IPS-18c (cell line): ENCODE results near the gene HECTD2.
"Not testable (repeated sequence)": the region's sequence is repeated elsewhere in the genome, so short reads cannot be mapped to it uniquely, and the experiment has no call there.

Source experiments
- H3K4me3 ChIP-seq: 2 replicates; pipeline ENCODE4 v1.7.0; 2013; ENCODE audit warnings: low read depth, mild to moderate bottlenecking, low read length, moderate library complexity; ENCODE audit not compliant: insufficient read depth
- H3K9me3 ChIP-seq: one replicate; pipeline ENCODE4 v1.6.1; 2013; ENCODE audit warnings: mild to moderate bottlenecking, low read length, moderate library complexity; ENCODE audit not compliant: control insufficient read depth, insufficient read depth

Gene HECTD2

DNA sequence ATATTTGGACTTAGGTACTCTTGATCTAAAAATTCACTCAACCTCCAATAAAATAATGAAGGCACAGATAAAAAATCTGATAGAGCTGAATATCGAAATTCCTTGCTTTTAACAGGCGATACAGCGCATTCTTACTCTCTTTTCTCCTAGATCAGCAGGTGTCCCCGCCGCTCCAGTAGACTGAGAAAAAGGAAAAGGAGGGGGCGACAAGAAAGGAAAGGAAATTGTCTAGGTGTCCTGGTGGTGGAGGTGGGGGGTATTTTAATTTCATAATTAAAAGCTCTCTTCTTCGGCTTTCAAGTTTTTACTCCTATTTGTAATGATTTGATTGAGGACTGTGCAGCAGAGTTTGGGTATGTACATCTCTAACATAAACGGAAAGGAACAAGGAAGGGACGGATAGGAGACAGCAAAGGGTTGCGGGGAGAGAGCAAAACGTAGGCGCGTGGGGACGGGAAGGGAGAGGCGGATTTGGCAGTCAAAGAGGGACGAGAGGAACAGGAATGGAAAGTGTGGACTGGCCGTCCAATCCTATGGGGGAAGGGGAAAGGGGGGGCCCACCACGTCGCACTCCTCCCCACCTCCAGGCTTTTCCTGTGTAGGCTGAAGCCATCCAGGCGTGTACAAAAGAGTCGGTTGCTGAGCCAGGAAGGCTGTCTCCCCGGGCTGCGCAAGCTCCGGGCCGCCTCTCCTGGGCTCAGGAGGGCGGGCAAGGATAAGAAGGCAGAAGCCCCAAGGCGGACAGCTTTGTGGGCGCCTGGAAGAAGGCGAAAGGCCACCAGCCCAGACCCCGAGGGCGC is 875 bp upstream of the HECTD2 start:
- Histone ChIP-seq H3K4me3 (peak overlapping the region; percentile 93), H3K9me3 (peaks cover 2% of the 10 kb centered on the region)

DNA sequence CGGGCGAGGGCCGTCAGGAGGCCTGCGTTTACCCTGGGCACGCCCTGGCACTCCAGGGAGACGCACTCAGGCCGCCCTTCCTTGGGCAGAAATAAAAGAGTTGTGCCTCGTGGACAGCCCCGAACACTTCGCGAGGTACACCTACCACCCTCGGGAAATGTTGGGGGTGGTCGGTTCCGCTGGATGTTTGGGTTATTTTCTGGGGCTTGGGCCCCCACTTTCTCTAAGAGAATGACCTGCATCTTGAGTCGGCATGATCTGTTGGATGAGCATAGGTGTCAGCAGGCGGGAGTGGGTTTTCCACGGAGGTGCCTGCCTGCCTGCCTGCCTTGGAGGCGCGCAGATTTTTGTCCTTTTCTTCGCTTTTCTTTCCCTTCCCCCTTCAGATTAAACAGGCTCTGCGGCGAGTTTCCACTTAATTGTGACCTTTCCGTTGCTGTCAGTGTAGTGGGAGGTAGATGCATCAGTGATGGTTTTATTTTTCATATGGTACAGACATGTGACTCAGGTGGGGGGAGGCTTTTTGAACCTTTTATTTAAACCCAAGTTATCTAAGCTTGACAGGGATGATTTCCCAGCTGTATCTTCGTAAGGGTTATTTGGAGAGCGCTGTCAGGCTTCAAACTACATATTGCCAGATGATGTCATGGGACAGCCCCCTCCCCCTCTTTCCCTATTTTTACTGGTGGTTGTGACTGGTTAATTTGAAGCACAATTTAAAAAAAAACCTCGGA is 661 bp downstream of the HECTD2 start:
- peaks cover 2% of the 10 kb centered on the region for H3K9me3 ChIP-seq
- H3K4me3 ChIP-seq: peak overlapping the region; percentile 66

DNA sequence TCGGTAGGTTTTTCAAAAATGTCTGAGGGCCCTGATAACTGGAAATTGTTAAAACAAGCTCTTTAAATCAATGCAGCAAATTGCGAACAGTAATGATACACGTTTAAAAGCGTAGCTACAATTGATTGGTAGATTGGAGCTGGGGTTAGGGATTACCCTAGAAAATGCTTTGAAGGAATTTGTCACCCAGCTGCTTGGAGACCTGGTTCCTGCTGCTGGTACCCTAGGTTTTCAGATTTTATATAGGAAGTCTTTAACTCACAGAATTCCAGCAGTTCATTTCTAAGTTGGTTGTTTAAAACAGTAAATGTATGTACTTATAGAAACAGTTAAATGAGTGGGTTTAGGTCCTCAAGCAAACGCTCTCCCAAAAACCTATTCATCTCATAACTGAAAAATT is 1.5 kb downstream of the HECTD2 start:
- no peak overlapping the region for H3K4me3 ChIP-seq
- peaks cover 2% of the 10 kb centered on the region for H3K9me3 ChIP-seq

DNA sequence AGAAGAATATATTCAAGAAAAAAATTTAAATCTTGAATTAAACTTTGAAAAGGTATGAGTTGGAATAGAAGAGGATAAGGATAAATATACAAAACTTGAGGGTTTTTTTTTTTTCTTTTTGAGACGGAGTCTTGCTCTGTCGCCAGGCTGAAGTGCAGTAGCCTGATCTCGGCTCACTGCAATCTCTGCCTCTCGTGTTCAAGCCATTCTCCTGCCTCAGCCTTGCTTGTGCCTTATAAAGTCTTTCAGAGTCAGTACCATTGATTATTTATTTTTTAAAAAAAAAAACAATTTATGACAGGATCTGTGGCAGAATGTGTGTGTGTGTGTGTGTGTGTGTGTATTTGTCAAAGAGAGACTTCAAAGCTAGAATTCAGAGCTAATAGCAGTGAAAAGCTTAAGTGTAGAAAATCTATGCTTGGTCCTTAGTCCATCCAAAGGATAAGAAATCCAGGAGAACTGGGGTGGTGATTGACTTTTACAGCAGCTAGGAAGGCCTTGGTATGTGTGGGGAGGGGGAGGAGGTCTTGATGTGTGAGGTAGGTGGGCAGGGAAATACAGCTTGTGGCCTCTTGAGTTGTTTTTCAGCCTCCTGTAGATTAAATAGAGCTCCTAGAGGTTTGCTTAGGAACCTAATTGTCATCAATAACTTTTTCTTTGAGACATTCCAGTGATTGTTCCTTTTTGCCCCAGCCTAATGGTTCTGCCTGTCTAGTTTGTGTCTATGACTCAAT is 2.4 kb downstream of the HECTD2 start:
- peaks cover 2% of the 10 kb centered on the region for H3K9me3 ChIP-seq
- H3K4me3 ChIP-seq: no peak overlapping the region

DNA sequence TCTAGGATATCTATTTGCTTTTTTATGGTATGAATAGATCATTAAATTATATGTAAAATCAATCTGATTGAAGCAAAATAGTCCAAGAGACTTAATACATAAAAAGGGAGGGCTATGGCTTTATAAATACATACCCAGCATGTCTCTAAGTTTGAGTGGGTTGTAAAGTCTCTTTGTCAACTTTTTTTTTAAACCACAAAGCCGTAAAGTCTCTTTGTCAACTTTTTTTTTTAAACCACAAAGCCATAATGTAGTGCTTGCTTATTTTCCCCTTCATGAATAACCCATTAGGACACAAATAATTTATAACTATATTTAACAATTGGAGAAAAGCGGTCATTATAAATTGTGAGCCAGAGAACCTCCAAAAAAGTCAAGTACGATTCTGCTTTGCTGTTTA is 5.7 kb downstream of the HECTD2 start:
- H3K9me3 ChIP-seq: no peaks in the 10 kb centered on the region
- H3K4me3 ChIP-seq: no peak overlapping the region

DNA sequence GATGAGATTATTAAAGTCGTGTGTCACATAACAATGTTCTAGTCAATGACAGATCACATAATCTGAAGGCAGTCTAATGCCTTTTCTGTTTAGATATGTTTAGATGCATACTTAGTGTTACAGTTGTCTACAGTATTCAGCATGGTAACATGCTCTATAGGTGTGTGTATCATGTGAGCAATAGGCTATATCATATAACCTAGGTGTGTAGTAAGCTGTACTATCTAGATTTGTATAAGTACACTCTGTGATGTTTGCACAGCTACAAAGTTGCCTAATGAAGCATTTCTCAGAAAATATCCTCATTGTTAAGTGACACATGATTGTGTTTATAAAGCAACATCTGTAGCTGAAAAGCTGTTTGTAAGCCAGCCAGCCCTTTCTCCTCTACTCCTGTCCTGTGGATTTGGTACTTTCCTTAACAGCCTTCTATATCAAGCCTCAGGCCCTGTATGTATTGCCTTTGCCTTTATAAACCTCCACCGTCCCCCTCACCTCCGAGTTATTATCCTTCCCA is 6.3 kb downstream of the HECTD2 start:
- Histone ChIP-seq H3K9me3 (no peaks in the 10 kb centered on the region), H3K4me3 (no peak overlapping the region)

DNA sequence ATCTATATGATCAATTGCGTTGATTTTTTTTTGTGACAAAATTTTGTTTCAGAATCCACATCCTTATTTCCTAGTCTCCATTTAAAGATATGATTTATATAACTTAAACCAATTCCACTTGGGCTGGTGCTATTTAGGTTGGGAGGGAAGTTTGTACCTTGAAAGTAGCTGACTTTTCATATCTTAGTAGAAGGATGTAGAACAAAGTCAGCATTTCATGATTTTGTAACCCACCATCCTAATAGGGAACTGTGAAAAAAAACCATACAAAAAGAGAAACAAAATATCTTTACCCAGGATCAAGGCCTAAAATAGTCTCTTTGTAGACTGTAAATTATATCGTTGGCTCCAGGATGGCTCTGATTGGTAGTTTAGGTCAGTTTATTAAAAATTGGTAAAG is 8.3 kb downstream of the HECTD2 start:
- H3K4me3 ChIP-seq: no peak overlapping the region
- no peaks in the 10 kb centered on the region for H3K9me3 ChIP-seq

DNA sequence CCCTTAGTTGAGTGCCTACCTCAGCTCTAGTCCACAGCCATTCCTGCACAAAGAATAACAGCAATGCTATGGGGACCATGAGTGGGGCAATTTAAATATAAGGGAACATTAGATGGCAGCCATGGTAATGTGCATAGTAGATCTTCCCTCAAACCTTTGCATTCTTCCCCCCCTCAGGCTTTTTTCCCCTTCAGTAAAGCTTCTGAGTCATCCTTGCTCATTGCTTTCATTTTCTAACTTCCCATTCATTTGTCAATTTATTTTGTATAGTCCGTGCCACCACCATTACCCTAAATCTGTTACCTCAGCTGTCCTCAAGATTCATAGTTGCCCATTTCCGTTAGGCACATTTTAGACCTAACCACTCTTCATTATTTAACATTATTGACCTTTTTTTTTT is 10.7 kb downstream of the HECTD2 start:
- H3K9me3 ChIP-seq: no peaks in the 10 kb centered on the region
- H3K4me3 ChIP-seq: no peak overlapping the region

DNA sequence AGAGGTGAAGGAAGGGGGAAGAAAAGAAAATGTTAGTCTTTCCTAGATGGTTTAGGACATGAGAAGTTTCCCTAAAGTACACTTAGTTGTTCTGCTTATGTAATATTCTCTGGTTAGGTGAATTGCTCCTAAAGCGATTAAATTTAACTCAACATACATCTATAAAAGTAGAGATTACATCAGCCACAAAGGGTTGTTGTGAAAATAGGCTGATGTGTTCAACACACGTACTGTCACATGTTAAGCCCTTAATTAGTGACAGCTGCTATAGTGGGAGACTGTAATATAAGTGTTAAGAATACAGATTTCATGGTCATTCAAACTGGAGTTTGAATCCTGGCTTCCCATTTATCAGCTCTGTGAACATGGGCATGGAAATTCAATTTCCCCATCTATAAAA is 12.8 kb downstream of the HECTD2 start:
- H3K4me3 ChIP-seq: no peak overlapping the region
- no peaks in the 10 kb centered on the region for H3K9me3 ChIP-seq

DNA sequence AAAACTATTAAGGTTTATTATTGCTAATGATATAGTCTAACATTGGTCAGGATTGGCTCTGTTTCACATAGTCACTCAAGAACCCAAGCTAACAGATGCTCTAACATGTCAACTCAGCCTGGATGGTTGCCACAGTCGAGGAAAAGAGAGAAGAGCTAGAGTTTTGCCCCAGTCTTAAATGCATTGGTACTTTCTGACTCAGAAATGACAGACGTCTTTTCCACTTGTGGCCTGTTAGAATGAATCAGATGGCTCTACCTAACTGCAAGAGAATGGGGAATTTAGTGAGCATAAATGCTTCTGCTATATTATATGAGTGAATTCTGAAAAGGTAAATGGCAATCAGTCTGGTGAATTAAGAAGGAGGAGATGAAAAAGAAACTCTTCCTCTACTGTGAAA is 13.9 kb downstream of the HECTD2 start:
- Histone ChIP-seq H3K9me3 (no peaks in the 10 kb centered on the region), H3K4me3 (no peak overlapping the region)

DNA sequence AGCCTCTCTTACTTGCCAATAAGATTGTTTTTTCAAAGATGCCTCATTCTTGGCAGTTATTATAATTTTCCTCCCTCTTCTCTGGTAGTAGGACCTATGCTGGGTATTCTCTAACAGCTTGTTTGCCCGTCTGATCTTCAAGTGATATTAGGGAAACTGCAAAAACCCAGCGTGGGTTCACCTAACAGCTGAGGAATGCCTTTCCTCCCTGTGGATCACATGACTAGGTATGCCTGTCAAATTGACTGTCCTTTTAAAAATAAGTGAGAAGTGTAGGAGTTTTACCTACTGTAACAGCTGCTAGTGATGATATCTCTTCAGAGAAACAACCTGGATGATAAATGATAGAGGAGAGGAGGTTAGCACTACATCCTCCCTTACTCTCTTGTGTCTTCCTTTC is 22.0 kb downstream of the HECTD2 start:
- H3K9me3 ChIP-seq: no peaks in the 10 kb centered on the region
- no peak overlapping the region for H3K4me3 ChIP-seq

DNA sequence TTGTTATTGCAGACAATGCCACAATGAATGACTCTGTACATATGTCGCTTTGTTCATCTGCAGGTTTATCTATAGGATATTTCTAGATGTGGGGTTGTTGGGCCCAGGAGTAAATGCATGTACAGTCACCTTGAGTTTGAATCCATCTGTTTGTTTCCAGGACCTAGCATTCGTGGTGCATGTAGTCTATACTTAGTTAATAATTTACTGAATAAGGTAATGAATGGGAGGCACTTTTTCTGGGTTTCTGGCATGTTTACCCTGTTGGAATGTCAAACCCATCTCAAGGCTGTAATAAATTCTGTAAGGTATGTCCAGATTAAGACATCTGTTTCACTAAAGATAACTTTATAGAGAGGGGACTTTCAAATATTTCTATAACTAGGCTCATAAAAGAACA is 23.5 kb downstream of the HECTD2 start:
- no peaks in the 10 kb centered on the region for H3K9me3 ChIP-seq

DNA sequence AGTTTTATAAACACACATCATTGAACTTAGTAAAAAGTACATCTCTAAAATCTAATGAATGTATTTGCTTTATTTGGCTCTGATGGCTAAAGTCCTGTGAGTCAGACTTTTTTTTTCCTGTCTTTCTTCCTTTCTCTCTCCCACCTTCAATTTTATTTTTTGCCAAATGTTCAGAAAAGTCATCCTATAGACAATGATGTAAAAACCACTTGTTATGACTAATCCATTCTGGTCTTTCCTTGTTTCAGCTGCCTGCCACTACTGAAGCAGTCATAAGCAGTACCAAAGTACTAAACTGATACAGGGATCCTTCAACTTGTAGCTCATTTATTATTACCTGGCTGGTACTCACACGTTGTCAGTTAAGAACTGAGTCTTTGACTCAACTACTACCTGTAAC is 23.9 kb downstream of the HECTD2 start:
- H3K9me3 ChIP-seq: no peaks in the 10 kb centered on the region
- H3K4me3 ChIP-seq: no peak overlapping the region

More for the DNA sequence above, 23.5 kb downstream of the HECTD2 start:
- H3K4me3 ChIP-seq: no peak overlapping the region

DNA sequence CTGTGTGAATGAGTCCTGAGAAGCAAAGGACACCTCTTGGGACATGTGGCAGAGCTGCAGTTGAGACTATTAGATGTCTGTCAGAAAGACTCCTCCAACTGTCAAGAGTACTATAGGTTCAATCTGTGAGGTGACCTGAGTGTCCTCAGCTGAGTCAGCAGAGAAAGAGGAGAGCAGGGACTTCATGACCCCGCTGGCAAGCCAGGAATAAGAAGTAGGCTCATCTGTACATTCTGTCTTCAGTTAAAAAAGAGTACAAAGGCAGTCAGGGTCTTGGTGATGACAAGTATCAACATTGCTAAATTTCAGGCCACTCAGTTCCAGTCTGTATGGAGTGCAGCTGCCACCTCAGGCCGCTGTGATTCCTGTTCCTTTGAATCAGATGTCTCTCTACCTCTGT is 25.1 kb downstream of the HECTD2 start:
- H3K9me3 ChIP-seq: no peaks in the 10 kb centered on the region
- no peak overlapping the region for H3K4me3 ChIP-seq

DNA sequence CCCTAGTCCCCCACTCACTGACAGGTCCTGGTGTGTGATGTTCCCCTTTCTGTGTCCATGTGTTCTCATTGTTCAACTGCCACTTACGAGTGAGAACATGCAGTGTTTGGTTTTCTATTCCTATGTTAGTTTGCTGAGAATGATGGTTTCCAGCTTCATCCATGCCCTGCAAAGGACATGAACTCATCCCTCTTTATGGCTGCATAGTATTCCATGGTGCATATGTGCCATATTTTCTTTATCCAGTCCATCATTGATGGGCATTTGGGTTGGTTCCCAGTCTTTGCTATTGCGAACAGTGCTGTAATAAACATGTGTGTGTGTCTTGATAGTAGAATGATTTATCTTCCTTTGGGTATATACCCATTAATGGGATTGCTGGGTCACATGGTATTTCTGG is 28.1 kb downstream of the HECTD2 start:
- H3K9me3 ChIP-seq, H3K4me3 ChIP-seq: not testable (repeated sequence)

DNA sequence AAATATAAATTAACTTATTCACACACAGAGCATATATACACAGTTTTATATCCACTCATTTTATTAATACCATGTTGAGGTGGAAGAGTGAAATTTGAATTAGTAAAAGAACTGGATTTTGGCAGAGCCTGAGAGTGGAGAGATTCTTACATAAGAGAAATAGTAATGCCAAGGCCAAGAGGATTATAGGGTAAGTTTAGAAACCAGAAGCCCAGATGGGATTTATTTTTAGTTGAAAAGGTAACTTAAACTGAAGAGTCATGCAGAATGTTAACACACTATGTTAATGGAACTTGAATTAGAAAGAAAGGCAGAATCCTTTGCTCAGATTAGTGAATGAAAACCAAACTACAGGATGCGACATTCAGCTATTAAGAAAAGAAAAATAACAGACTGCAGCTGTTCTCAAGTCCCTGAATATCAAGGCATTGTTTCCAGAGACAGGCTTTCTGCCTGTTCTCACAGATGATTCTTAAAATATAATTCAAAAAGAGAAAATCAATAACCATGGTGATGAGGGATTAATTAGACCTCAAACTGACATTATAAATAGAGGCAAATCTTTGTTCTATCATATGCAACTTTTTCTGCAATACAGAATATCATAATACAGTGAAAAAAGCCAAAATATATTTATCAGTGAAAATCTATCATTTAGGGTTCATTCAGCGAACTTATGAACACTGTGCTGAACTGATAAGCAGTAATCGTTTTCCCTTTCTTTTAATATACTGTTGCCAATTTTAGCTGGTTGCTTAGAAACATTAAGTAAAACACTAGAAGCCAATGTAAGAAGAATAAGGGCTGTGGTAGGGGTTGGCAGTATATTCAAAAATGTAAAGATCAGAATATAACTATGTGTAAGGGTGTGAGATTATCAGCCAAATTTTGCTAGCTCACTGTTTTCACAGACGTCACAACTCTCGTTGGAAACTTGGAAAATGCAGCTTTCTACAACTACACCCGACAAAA is 34.4 kb downstream of the HECTD2 start:
- no peaks in the 10 kb centered on the region for H3K9me3 ChIP-seq
- no peak overlapping the region for H3K4me3 ChIP-seq

DNA sequence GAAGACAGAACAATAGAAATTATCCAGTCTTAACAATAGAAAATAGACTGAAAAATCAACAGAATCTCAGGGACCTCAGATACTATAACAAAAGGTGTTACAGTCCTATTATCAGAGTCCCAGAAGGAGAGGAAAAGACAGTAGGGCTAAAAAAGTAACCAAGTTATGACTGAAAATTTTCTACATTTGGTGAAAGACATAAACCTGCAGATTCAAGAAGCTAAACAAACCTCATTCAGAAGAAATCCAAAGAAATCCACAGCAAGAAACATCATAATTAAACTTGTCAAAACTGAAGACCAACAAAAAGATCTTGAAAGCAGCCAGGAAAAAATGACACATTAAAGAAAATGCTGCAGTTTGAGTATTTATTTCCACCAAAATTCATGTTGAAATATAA is 41.9 kb downstream of the HECTD2 start:
- peaks cover 8% of the 10 kb centered on the region for H3K9me3 ChIP-seq
- no peak overlapping the region for H3K4me3 ChIP-seq
